GM19238 (cell line): ENCODE results near the gene PRDX6.
"Not testable (repeated sequence)": the region's sequence is repeated elsewhere in the genome, so short reads cannot be mapped to it uniquely, and the experiment has no call there.

Experiments used
- DNase-seq: peaks from one replicate; pipeline ENCODE4 v3.0.0; 2011; ENCODE audit warnings: low spot score; ENCODE audit not compliant: insufficient read length

PRDX6 gene

DNA sequence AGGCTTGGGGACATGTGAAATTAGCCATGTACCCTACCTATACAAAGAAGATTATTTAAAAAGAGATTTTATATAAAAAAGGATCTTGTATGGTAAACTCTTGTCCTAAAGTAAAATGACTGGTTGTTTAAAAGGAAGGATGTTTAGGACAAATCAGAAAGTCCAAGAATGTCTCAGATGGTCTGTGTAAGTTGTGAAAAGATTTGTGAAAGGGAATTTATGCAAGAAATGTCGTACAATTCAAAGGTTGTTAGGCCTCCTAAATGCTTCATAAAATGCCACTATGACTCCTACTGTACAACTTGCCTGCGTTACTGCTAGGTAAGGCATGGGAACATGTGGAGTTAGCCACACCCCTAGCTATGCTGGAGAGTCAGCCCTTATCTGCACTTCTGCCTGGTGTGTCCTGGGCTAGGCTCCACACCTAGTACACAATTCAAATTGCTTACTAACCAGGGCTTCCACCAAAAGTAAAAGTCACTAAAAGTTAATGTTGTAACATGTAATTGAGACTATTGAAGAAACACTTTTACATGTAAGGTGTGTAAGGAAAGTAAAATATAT lies 19.7 kb downstream of the PRDX6 start:
- DNase-seq, result no peak

GRCh38 chr1:173499729-173500128 lies 22.6 kb downstream of the PRDX6 start:
- DNase-seq, result no peak

GRCh38 chr1:173502104-173502503 lies 25.0 kb downstream of the PRDX6 start:
- no peak for DNase-seq

DNA sequence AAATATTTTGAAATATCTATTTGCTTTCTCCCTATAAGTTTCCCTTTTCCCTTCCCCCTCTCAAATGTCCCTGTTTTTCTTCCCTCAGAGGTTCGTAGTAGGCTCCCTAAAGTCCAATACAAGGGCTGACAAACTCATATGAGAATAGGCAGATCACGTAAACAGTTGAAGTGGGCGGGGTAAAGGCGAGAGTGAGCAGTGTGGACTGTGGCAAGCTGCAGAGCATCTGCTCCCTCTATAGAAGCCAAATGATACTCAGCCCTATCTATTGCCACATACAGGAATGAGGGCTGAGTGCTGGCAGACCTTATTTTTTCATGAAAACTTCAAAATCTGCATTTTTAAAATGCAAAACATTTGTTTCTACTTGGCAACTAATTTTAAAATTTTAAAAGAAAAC lies 26.3 kb downstream of the PRDX6 start:
- DNase-seq, result no peak

DNA sequence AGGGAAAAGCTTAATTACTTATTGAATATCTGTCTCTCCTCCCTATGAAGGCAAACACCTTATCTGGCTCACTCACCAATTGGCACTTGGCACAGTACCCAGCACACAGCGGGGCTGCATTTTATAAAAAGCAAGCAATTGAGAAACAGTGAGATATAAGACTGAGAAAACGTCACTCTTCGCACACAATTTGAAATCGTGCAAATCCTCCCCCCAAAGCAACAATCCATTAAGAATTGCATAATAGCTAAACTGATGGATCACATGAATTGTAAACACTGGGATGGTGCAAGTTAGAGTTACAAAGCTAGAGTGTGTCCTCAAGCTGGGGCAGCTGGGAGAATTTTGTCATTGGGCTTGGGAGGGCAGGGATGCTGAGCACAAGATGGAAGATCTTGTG lies 27.1 kb downstream of the PRDX6 start:
- no peak for DNase-seq

DNA sequence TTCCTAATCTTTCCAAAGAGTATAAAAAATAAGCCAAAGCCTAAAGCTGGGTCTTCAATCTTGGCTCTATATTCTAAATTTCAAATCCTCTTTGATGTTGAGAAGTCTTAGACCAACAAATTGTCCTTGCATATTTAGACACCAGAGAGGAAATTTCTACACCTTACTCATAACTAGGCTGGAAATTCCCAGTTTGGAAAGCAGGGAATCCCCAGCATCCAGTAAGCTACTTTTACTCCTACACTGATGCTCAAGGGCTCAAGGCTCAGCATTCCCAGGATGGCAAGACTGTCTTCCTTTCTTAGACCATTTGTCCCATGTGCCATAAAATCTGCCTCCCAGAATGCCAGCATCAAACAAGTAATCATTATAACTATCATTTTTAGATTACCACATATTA lies 28.3 kb downstream of the PRDX6 start:
- DNase-seq, result no peak

GRCh38 chr1:173506437-173506836 lies 29.3 kb downstream of the PRDX6 start:
- no peak for DNase-seq

DNA sequence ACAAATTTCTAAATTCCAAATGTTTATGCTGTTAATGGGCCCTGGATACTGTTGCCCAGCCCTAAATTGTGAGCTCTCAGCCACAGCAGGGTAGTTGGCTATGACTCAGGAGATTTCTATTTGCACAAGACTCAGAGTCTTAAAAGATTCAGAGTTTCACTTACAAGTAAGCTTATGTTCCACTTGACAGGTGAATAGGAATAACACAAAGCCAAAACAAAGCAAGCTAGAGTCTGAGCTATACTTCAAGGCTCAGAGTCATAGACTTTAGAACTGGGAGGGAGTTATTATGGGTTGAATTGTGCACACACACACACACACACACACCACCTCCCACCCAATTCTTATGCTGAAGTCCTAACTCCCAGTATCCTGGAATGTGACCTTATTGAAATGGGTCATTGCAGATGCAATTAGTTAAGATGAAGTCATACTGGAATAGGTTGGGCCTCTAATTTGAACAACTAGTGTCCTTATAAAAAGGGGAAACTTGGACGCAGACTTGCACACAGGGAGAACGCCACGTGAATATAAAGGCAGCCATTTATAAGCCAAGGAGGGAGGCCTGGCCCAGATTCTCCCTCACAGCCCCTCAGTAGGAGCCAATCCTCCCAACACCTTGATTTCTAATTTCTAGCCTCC lies 30.2 kb downstream of the PRDX6 start:
- no peak for DNase-seq

- no peak for DNase-seq
Measured at GRCh38 chr1:173507847-173508209, 30.7 kb downstream of the PRDX6 start.

DNA sequence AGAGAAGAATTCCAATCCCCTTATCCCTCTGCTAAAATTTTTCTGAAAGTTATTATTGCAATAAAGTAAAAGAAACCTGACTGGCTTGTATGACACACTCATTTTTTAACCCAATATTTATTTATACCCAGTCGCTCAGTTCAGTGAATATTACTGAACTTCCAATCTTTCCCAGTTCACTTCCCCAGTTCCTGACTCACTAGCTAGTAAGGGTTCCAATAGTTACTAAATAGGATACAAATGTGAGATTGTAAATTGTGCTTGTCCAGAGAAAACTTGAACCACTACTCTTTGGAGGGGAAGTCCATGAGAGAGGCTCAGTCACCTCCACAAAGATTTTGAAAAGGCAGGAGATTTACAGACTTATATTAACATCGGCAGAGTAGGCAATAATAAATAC lies 31.4 kb downstream of the PRDX6 start:
- no peak for DNase-seq

GRCh38 chr1:173509797-173510196 lies 32.7 kb downstream of the PRDX6 start:
- no peak for DNase-seq

- not testable (repeated sequence) for DNase-seq
Measured at GRCh38 chr1:173514503-173514902, 37.4 kb downstream of the PRDX6 start.

DNA sequence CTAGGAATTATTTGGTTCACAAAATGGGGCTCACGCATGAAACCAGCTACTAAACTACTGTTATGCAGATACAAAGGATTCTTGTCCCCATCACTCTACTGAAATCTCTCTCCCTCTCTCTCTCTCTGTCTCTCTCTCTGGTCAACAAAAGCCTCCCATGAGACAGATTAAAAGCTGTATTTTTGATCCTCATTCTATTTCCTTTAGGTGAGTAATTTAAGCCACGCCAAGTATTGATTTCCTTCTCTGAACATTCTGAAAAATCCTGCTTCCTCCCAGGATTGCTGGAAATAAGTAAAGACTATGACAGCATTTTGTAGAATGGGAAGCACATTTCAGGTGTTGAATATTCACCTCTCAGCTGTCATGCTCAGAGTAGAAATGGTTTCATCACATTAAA lies 43.7 kb downstream of the PRDX6 start:
- no peak for DNase-seq

DNA sequence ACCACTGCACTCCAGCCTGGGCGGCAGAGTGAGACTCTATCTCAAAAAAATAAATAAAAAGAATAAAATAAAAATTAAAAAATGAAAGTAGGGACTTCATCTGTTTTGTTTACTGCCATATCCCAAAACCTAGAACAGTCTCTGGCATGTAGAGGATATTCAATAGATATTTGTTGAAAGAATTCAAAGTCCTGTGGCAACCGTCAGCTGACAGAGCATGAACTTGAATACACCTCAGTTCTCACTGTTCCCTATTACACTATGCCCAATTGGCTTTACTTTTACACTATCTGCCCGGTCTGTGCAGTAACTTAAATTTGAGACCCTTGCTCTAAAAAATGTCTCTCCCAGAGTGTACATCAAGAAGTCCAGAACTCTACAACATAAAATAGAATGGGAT lies 46.2 kb downstream of the PRDX6 start:
- DNase-seq, result no peak

GRCh38 chr1:173525926-173526325 lies 48.8 kb downstream of the PRDX6 start:
- DNase-seq, result no peak

- DNase-seq, result no peak
Measured at GRCh38 chr1:173527151-173527826, 50.2 kb downstream of the PRDX6 start.

GRCh38 chr1:173529106-173529505 lies 52.0 kb downstream of the PRDX6 start:
- no peak for DNase-seq

GRCh38 chr1:173530795-173531693 lies 53.9 kb downstream of the PRDX6 start:
- no peak for DNase-seq

GRCh38 chr1:173532237-173532636 lies 55.1 kb downstream of the PRDX6 start:
- no peak for DNase-seq

GRCh38 chr1:173536223-173536622 lies 59.1 kb downstream of the PRDX6 start:
- no peak for DNase-seq
